Measurements from ENCODE around the gene TPM2.

GRCh38 chr9:35738924-35739323 is 49.2 kb upstream of the TPM2 start:
- TF ChIP-seq EZH2 (IDR thresholded peaks at IDR 0.05) (no peak), POLR2AphosphoS5 (IDR thresholded peaks at IDR 0.05; ENCODE audit: borderline replicate concordance, low read depth, low read length) (no peak), FOXP2 (optimal IDR thresholded peaks at IDR 0.05; ENCODE audit: control extremely low read depth, extremely low read length, insufficient read depth) (no peak)
